IMR-90 (cell line): ENCODE measurements around the gene WEE1. TPM values are rescaled to one million over a fixed set of nuclear protein-coding genes. Genes with fewer than 3 reads are reported as not detected.
A peak's percentile ranks its signal among the peaks of the same experiment; 100 is the strongest.

Source experiments
- ATAC-seq: fragments of 200-7000 bp; cut with Tn5 transposase; 2 replicates; pipeline ENCODE4 v1.9.1; 2020; ENCODE audit warnings: low read depth, mild to moderate bottlenecking, moderate library complexity
- BruUV-seq: library from RNA; stranded (reverse); fragments of 400-500 nt; replicated peaks from 2 replicates; lab custom pipeline; 2021; lab: Mats Ljungman, UMichigan
- CTCF ChIA-PET: fragments of 300-600 bp; formaldehyde crosslinking; extraction: SDS; loops from one replicate; lab custom pipeline; 2021; ENCODE audit warnings: antibody characterized with exemption; lab: Yijun Ruan, JAX
- POLR2A ChIA-PET: fragments of 300-600 bp; sonication (Branson Sonifier 250); formaldehyde crosslinking; loops from one replicate; lab custom pipeline; 2022; ENCODE audit warnings: antibody characterized with exemption; ENCODE audit not compliant: unreplicated experiment; lab: Charles Lee
- DNase-seq: peaks from one replicate; pipeline ENCODE4 v3.0.0; 2013
- H2AFZ ChIP-seq: replicated peaks from 2 replicates; pipeline ENCODE3; 2013; ENCODE audit warnings: low read length, mild to moderate bottlenecking; ENCODE audit not compliant: poor library complexity
- H2AK5ac ChIP-seq: 2 replicates; pipeline ENCODE4 v1.6.1; 2013; ENCODE audit warnings: low read depth, low read length, inconsistent platforms
- H2AK9ac ChIP-seq: replicated peaks from 2 replicates; pipeline ENCODE3; 2013; ENCODE audit warnings: mild to moderate bottlenecking, low read depth, low read length, moderate library complexity; ENCODE audit not compliant: poor library complexity
- H2BK120ac ChIP-seq: 2 replicates; pipeline ENCODE4 v1.6.1; 2013; ENCODE audit warnings: low read depth, low read length, inconsistent platforms
- H2BK15ac ChIP-seq: 3 replicates; pipeline ENCODE4 v1.6.1; 2013; ENCODE audit warnings: low read depth, low read length, inconsistent platforms
- H2BK20ac ChIP-seq: 2 replicates; pipeline ENCODE4 v1.6.1; 2013; ENCODE audit warnings: low read depth, mild to moderate bottlenecking, inconsistent platforms, low read length, moderate library complexity
- H2BK5ac ChIP-seq: 2 replicates; pipeline ENCODE4 v1.6.1; 2013; ENCODE audit warnings: mild to moderate bottlenecking, low read depth, low read length, inconsistent platforms; ENCODE audit not compliant: poor library complexity, severe bottlenecking
- H3K14ac ChIP-seq: replicated peaks from 2 replicates; pipeline ENCODE4 v1.6.1; 2013; ENCODE audit warnings: low read depth, low read length, inconsistent platforms
- H3K18ac ChIP-seq: 2 replicates; pipeline ENCODE4 v1.6.1; 2013; ENCODE audit warnings: low read depth, low read length, control low read depth
- H3K23ac ChIP-seq: 2 replicates; pipeline ENCODE4 v1.6.1; 2013; ENCODE audit warnings: low read depth, low read length, inconsistent platforms
- H3K27ac ChIP-seq: 2 replicates; pipeline ENCODE4 v1.5.1; 2013; ENCODE audit warnings: mild to moderate bottlenecking, control low read depth, low read length; ENCODE audit not compliant: insufficient read depth
- H3K27me3 ChIP-seq: 2 replicates; pipeline ENCODE4 v1.6.1; 2013; ENCODE audit warnings: low read length; ENCODE audit not compliant: control insufficient read depth, insufficient read depth
- H3K36me3 ChIP-seq: 2 replicates; pipeline ENCODE4 v1.6.1; 2013; ENCODE audit warnings: low read length, mixed read lengths; ENCODE audit not compliant: control insufficient read depth, insufficient read depth
- H3K4ac ChIP-seq: 2 replicates; pipeline ENCODE4 v1.6.1; 2013; ENCODE audit warnings: low read depth, low read length, inconsistent platforms
- H3K4me1 ChIP-seq: 2 replicates; pipeline ENCODE4 v1.6.1; 2013; ENCODE audit warnings: low read length, mixed read lengths; ENCODE audit not compliant: control insufficient read depth, insufficient read depth
- H3K4me2 ChIP-seq: 2 replicates; pipeline ENCODE4 v1.6.1; 2013; ENCODE audit warnings: low read depth, mild to moderate bottlenecking, control low read depth, low read length, moderate library complexity
- H3K4me3 ChIP-seq: 2 replicates; pipeline ENCODE4 v1.5.1; 2013; ENCODE audit warnings: low read depth, mild to moderate bottlenecking, control low read depth, low read length, moderate library complexity; ENCODE audit not compliant: insufficient read depth
- H3K56ac ChIP-seq: 2 replicates; pipeline ENCODE4 v1.6.1; 2013; ENCODE audit warnings: low read length, inconsistent platforms; ENCODE audit not compliant: insufficient read depth; ENCODE audit errors: extremely low read depth
- H3K79me1 ChIP-seq, 2 experiments: 2 replicates each; pipeline ENCODE4 v1.6.1; 2013; ENCODE audit warnings: low read length in 2 of 2, inconsistent platforms in 1 of 2, low read depth in 1 of 2
- H3K9ac ChIP-seq: 2 replicates; pipeline ENCODE4 v1.6.1; 2013; ENCODE audit warnings: low read depth, low read length, control low read depth
- H3K9me1 ChIP-seq: 2 replicates; pipeline ENCODE4 v1.6.1; 2013; ENCODE audit warnings: low read length, inconsistent platforms; ENCODE audit not compliant: insufficient read depth
- H3K9me3 ChIP-seq: 2 replicates; pipeline ENCODE4 v1.6.1; 2013; ENCODE audit warnings: low read length; ENCODE audit not compliant: control insufficient read depth, insufficient read depth
- H4K20me1 ChIP-seq: 2 replicates; pipeline ENCODE4 v1.6.1; 2013; ENCODE audit warnings: low read length, inconsistent platforms; ENCODE audit not compliant: insufficient read depth
- H4K5ac ChIP-seq: 2 replicates; pipeline ENCODE4 v1.6.1; 2013; ENCODE audit warnings: mild to moderate bottlenecking, low read depth, low read length, control low read depth
- H4K8ac ChIP-seq, 2 experiments: 2 replicates each; pipeline ENCODE4 v1.6.1; 2013; ENCODE audit warnings: low read depth in 2 of 2, low read length in 2 of 2, control low read depth in 1 of 2, inconsistent platforms in 1 of 2
- H4K91ac ChIP-seq: 2 replicates; pipeline ENCODE4 v1.6.1; 2013; ENCODE audit warnings: low read depth, low read length, inconsistent platforms; ENCODE audit not compliant: insufficient read depth
- BHLHE40 ChIP-seq: fragments of 150-350 bp; IDR thresholded peaks from 2 replicates; pipeline ENCODE4 v1.6.1; 2016; ENCODE audit warnings: mild to moderate bottlenecking, low read depth, low read length
- CEBPB ChIP-seq: IDR thresholded peaks from 2 replicates; pipeline ENCODE4 v1.6.1; 2012; ENCODE audit warnings: low read depth, low read length, improper control_type of control experiment
- CHD1 ChIP-seq: IDR thresholded peaks from 2 replicates; pipeline ENCODE4 v1.6.1; 2012; ENCODE audit warnings: low read depth, low read length, improper control_type of control experiment
- CTCF ChIP-seq: conservative IDR thresholded peaks from 2 replicates; pipeline ENCODE4 v1.5.1; 2012; ENCODE audit warnings: mild to moderate bottlenecking, low read depth, low read length, improper control_type of control experiment
- ELK1 ChIP-seq: fragments of 150-350 bp; IDR thresholded peaks from 2 replicates; pipeline ENCODE4 v1.6.1; 2016; ENCODE audit warnings: low read depth, mild to moderate bottlenecking, low read length, moderate library complexity, borderline replicate concordance
- FOS ChIP-seq: fragments of 150-350 bp; IDR thresholded peaks from 2 replicates; pipeline ENCODE4 v1.6.1; 2016; ENCODE audit warnings: low read depth, low read length
- MAFK ChIP-seq: IDR thresholded peaks from 2 replicates; pipeline ENCODE4 v1.6.1; 2012; ENCODE audit warnings: low read depth, low read length, improper control_type of control experiment
- MAZ ChIP-seq: IDR thresholded peaks from 2 replicates; pipeline ENCODE4 v1.6.1; 2012; ENCODE audit warnings: low read depth, mild to moderate bottlenecking, low read length, improper control_type of control experiment, moderate library complexity, borderline replicate concordance
- MXI1 ChIP-seq: IDR thresholded peaks from 2 replicates; pipeline ENCODE4 v1.6.1; 2012; ENCODE audit warnings: low read depth, mild to moderate bottlenecking, low read length, moderate library complexity, borderline replicate concordance
- NFE2L2 ChIP-seq: fragments of 150-350 bp; IDR thresholded peaks from 2 replicates; pipeline ENCODE4 v1.6.1; 2016; ENCODE audit warnings: low read depth, mild to moderate bottlenecking, low read length
- POLR2A ChIP-seq: IDR thresholded peaks from 2 replicates; pipeline ENCODE4 v1.6.1; 2012; ENCODE audit warnings: mild to moderate bottlenecking, low read depth, low read length
- RAD21 ChIP-seq: IDR thresholded peaks from 2 replicates; pipeline ENCODE4 v1.6.1; 2012; ENCODE audit warnings: low read length, improper control_type of control experiment
- RCOR1 ChIP-seq: IDR thresholded peaks from 2 replicates; pipeline ENCODE4 v1.6.1; 2012; ENCODE audit warnings: mild to moderate bottlenecking, low read length, improper control_type of control experiment; ENCODE audit not compliant: insufficient replicate concordance
- RFX5 ChIP-seq: IDR thresholded peaks from 2 replicates; pipeline ENCODE4 v1.8.0; 2012; ENCODE audit warnings: low read depth, mild to moderate bottlenecking, low read length, moderate library complexity
- USF2 ChIP-seq: fragments of 150-350 bp; IDR thresholded peaks from 2 replicates; pipeline ENCODE4 v1.6.1; 2017; ENCODE audit warnings: mild to moderate bottlenecking, antibody characterized with exemption, low read length, low read depth
- WGBS, 2 experiments: methylation state at CpG; one replicate each; pipeline versions ENCODE4 v1.1.5 to v1.1.7; 2013; ENCODE audit warnings: missing lambda C conversion rate in 2 of 2; ENCODE audit not compliant: insufficient read length in 1 of 2; ENCODE audit errors: extremely low coverage in 2 of 2; 5-methylcytosine and 5-hydroxymethylcytosine counted together
- dilution Hi-C: fragments of 300-500 bp; cut with HindIII; formaldehyde crosslinking; loops from one replicate; pipeline ENCODE4 v1.14.3; 2018; ENCODE audit warnings: low sequenced_read_pairs; ENCODE audit not compliant: unreplicated experiment
- in situ Hi-C: fragments of 300-500 bp; cut with MboI; formaldehyde crosslinking; loops from 3 replicates; pipeline ENCODE4 v1.14.3; 2019; ENCODE audit warnings: low sequenced_read_pairs, inconsistent platforms, mixed read lengths
- intact Hi-C: fragments of 100-400 bp; cut with micrococcal nuclease; formaldehyde crosslinking; loops from 2 replicates; pipeline ENCODE4 v1.10.0; 2022
- polyA plus RNA-seq, 3 experiments: library from polyadenylated mRNA; depleted of rRNA; stranded (reverse); fragments of >200 nt; gene quantifications; 2 replicates each; pipeline ENCODE4 v1.2.3, GENCODE V29; 2012; ENCODE audit warnings: low replicate concordance in 1 of 3
- total RNA-seq: library from RNA; depleted of rRNA; stranded (reverse); fragments of >200 nt; gene quantifications from 2 replicates; pipeline ENCODE4 v1.2.3, GENCODE V29; 2012

Gene WEE1
- total and polyA plus RNA-seq, 2 of the 4 experiments (the other 2 are of a cell fraction) = 26.5 to 29.2 TPM

- peak overlapping the region; percentile 81 for H2BK120ac ChIP-seq
- no peaks in the 10 kb centered on the region for H3K27me3 ChIP-seq
- POLR2A ChIA-PET = no interaction called here
- H2AK9ac ChIP-seq = no peak overlapping the region
- H3K9ac ChIP-seq = no peak overlapping the region
- H2AK5ac ChIP-seq = peak overlapping the region; percentile 85
- H4K8ac ChIP-seq = peak overlapping the region in 1 of 2 experiments; percentile 36; a peak in 1 of 4 replicates
- DNase-seq = peak; percentile 59
- no TSS peak for BruUV-seq
- H3K4me3 ChIP-seq = no peak overlapping the region
- peak overlapping the region; percentile 18; the same call in 1 of the 2 replicates for H3K23ac ChIP-seq
- H3K4ac ChIP-seq = peak overlapping the region; percentile 88
- H3K79me1 ChIP-seq = peaks cover 0 to 29% of the 10 kb centered on the region in 2 experiments
- H3K9me1 ChIP-seq = peaks cover 29% of the 10 kb centered on the region
- intact Hi-C loops (loop anchor here (5.0 kb wide), 1 partner anchor 46 kb away; the partner anchor contains the start of gene SWAP70), dilution Hi-C loops (no loop called here), in situ Hi-C loops (loop anchor here (5.0 to 25.0 kb wide), 3 partner anchors 46 to 696 kb away; partner anchors contain the start of genes ADM and SWAP70)
- no peaks in the 10 kb centered on the region for H3K36me3 ChIP-seq
- H3K9me3 ChIP-seq = no peaks in the 10 kb centered on the region
- ATAC-seq = no peak
- WGBS, 2 experiments = no CpG with 5 or more reads among the region's 2 CpGs
- H3K4me1 ChIP-seq = peaks cover 17% of the 10 kb centered on the region
- H3K14ac ChIP-seq = peak overlapping the region; percentile 91; the same call in 1 of the 2 replicates
- CTCF ChIA-PET = no interaction called here
- peak overlapping the region; percentile 92 for H4K91ac ChIP-seq
- H2AFZ ChIP-seq = no peak overlapping the region
- H3K56ac ChIP-seq = peak overlapping the region; percentile 9; the same call in 1 of the 2 replicates
- peak overlapping the region; percentile 42; the same call in 1 of the 2 replicates for H3K18ac ChIP-seq
- H2BK20ac ChIP-seq = peak overlapping the region; percentile 94
- peak overlapping the region; percentile 34; the same call in 1 of the 2 replicates for H4K5ac ChIP-seq
- no peak overlapping the region for H3K27ac ChIP-seq
- H4K20me1 ChIP-seq = no peaks in the 10 kb centered on the region
- H2BK15ac ChIP-seq = peak overlapping the region; percentile 46; the same call in 1 of the 3 replicates
- H2BK5ac ChIP-seq = peak overlapping the region; percentile 82
- no peak overlapping the region for H3K4me2 ChIP-seq
- no peak for TF ChIP-seq CEBPB
- no peak for TF ChIP-seq FOS
- TF ChIP-seq MAFK = no peak
- TF ChIP-seq MXI1 = no peak
- TF ChIP-seq USF2 = no peak
- no peak for TF ChIP-seq BHLHE40
- no peak for TF ChIP-seq RCOR1
- no peak for TF ChIP-seq ELK1
- TF ChIP-seq RAD21 = no peak
- no peak for TF ChIP-seq NFE2L2
- TF ChIP-seq CTCF = no peak
- TF ChIP-seq CHD1 = no peak
- TF ChIP-seq MAZ = no peak
- no peak for TF ChIP-seq POLR2A
- TF ChIP-seq RFX5 = no peak
These were observed 42.7 kb downstream of the WEE1 start for GRCh38 chr11:9616042-9616675.
